DND-41 (cell line): ENCODE results near the gene SPACA6.

ENCODE experiments used
- ATAC-seq: fragments of 200-7000 bp; cut with Tn5 transposase; 3 replicates; pipeline ENCODE4 v1.9.1; 2021; ENCODE audit warnings: low read depth; ENCODE audit not compliant: insufficient read depth
- DNase-seq: peaks from one replicate; pipeline ENCODE4 v3.0.0-alpha.2; 2020
- H2AFZ ChIP-seq: 2 replicates; pipeline ENCODE4 v1.6.0; 2012; ENCODE audit warnings: low read depth, low read length
- H3K27ac ChIP-seq: 2 replicates; pipeline ENCODE4 v1.5.1; 2012; ENCODE audit warnings: low read length, inconsistent platforms
- H3K27me3 ChIP-seq: fragments of 200-600 bp; sonication (generic); 2 replicates; pipeline ENCODE4 v1.6.0; 2012; ENCODE audit warnings: low read length, mild to moderate bottlenecking, inconsistent platforms; ENCODE audit not compliant: insufficient read depth, poor library complexity
- H3K36me3 ChIP-seq: 2 replicates; pipeline ENCODE4 v1.5.1; 2012; ENCODE audit warnings: low read length, inconsistent platforms; ENCODE audit not compliant: insufficient read depth
- H3K4me1 ChIP-seq: 2 replicates; pipeline ENCODE4 v1.5.1; 2012; ENCODE audit warnings: mild to moderate bottlenecking, low read length; ENCODE audit not compliant: insufficient read depth
- H3K4me2 ChIP-seq: 2 replicates; pipeline ENCODE4 v1.6.0; 2012; ENCODE audit warnings: mild to moderate bottlenecking, moderate library complexity, low read length, inconsistent platforms; ENCODE audit not compliant: insufficient read depth
- H3K4me3 ChIP-seq, 2 experiments: fragments of 200-600 bp in 1 of 2; shearing (Covaris generic) in 1 of 2; 2 replicates each; pipeline ENCODE4 v1.5.1; 2012 to 2016; ENCODE audit warnings: inconsistent platforms in 2 of 2, low read length in 2 of 2, mild to moderate bottlenecking in 2 of 2, low read depth in 1 of 2, moderate library complexity in 1 of 2
- H3K79me2 ChIP-seq: 2 replicates; pipeline ENCODE4 v1.6.0; 2012; ENCODE audit warnings: low read length, inconsistent platforms; ENCODE audit not compliant: insufficient read depth
- H3K9ac ChIP-seq: 2 replicates; pipeline ENCODE4 v1.6.0; 2012; ENCODE audit warnings: low read depth, mild to moderate bottlenecking, inconsistent platforms, low read length, moderate library complexity
- H3K9me3 ChIP-seq: 2 replicates; pipeline ENCODE4 v1.5.1; 2012; ENCODE audit warnings: low read length, moderate library complexity, mild to moderate bottlenecking, inconsistent platforms; ENCODE audit not compliant: insufficient read depth, severe bottlenecking
- H4K20me1 ChIP-seq: 2 replicates; pipeline ENCODE4 v1.6.0; 2012; ENCODE audit warnings: low read length; ENCODE audit not compliant: insufficient read depth
- CTCF ChIP-seq: IDR thresholded peaks from 2 replicates; pipeline ENCODE4 v1.5.1; 2012; ENCODE audit warnings: borderline replicate concordance, low read length, moderate library complexity, mild to moderate bottlenecking; ENCODE audit not compliant: poor library complexity, severe bottlenecking; ENCODE audit errors: extremely low read depth
- EZH2 ChIP-seq: IDR thresholded peaks from 3 replicates; pipeline ENCODE4 v1.6.1; 2012; ENCODE audit warnings: borderline replicate concordance, low read depth, mild to moderate bottlenecking, moderate library complexity, low read length, inconsistent platforms; ENCODE audit not compliant: severe bottlenecking

The SPACA6 gene

GRCh38 chr19:51727349-51727880 lies 34.3 kb downstream of the SPACA6 start:
- TF ChIP-seq EZH2 (no peak), CTCF (no peak)
- H3K27ac ChIP-seq = no peak overlapping the region

GRCh38 chr19:51729781-51730180 lies 36.7 kb downstream of the SPACA6 start:
- Histone ChIP-seq H2AFZ (no peak overlapping the region), H3K9me3 (peaks cover 4% of the 10 kb centered on the region), H4K20me1 (peaks cover 2% of the 10 kb centered on the region; the same call in 1 of the 2 replicates), H3K27ac (no peak overlapping the region), H3K4me1 (no peaks in the 10 kb centered on the region), H3K27me3 (no peaks in the 10 kb centered on the region), H3K79me2 (no peaks in the 10 kb centered on the region), H3K9ac (no peak overlapping the region), H3K36me3 (no peaks in the 10 kb centered on the region), H3K4me2 (no peak overlapping the region), H3K4me3 (no peak overlapping the region)
- ATAC-seq (no peak), DNase-seq (no peak)
- TF ChIP-seq EZH2 (no peak), CTCF (no peak)

More at GRCh38 chr19:51727349-51727880, 34.3 kb downstream of the SPACA6 start:
- Histone ChIP-seq H4K20me1 (peaks cover 2% of the 10 kb centered on the region; the same call in 1 of the 2 replicates), H3K27me3 (no peaks in the 10 kb centered on the region), H3K4me3 (no peak overlapping the region), H3K4me1 (no peaks in the 10 kb centered on the region), H3K9me3 (peaks cover 4% of the 10 kb centered on the region), H3K9ac (no peak overlapping the region), H3K36me3 (no peaks in the 10 kb centered on the region), H2AFZ (no peak overlapping the region), H3K4me2 (no peak overlapping the region), H3K79me2 (no peaks in the 10 kb centered on the region)
- ATAC-seq (no peak), DNase-seq (no peak)

- Histone ChIP-seq H3K9me3 (peaks cover 4% of the 10 kb centered on the region), H3K9ac (no peak overlapping the region), H3K4me2 (no peak overlapping the region), H4K20me1 (no peaks in the 10 kb centered on the region), H2AFZ (no peak overlapping the region), H3K4me1 (no peaks in the 10 kb centered on the region), H3K27me3 (peaks cover 25% of the 10 kb centered on the region), H3K4me3 (no peak overlapping the region), H3K36me3 (no peaks in the 10 kb centered on the region), H3K27ac (no peak overlapping the region), H3K79me2 (no peaks in the 10 kb centered on the region)
- no peak for DNase-seq
- no peak for ATAC-seq
- TF ChIP-seq EZH2 (no peak), CTCF (no peak)
Observed at GRCh38 chr19:51733742-51734522, 40.8 kb downstream of the SPACA6 start.
